ENCODE results near the gene TIGD3. TPM values are rescaled to one million over a fixed set of nuclear protein-coding genes. Genes with fewer than 3 reads are reported as not detected.

TIGD3 gene
- total and polyA plus RNA-seq, 2 of the 8 experiments (the other 6 are each of a cell fraction or from before 2014, with no cell fraction given): 1.1 to 1.3 TPM

GRCh38 chr11:65316227-65317024, 38.1 kb upstream of the TIGD3 start:
- H2BK5ac ChIP-seq (ENCODE audit: low read depth, low read length): peak overlapping the region; percentile 85; the same call in 1 of the 2 replicates
- H2AK5ac ChIP-seq (ENCODE audit: low read depth, low read length): 0 out of 2 replicates have a peak overlapping the region, but pooled peaks have one; percentile 2
- no peak overlapping the region for H3K27ac ChIP-seq (ENCODE audit: low read depth, low read length)
- peak overlapping the region; percentile 18 for H4K91ac ChIP-seq (replicated peaks; ENCODE audit: insufficient read length, low read length)
- H3K36me3 ChIP-seq (ENCODE audit: control insufficient read depth in 2 of 4, insufficient read depth in 4 of 4, low read length in 3 of 4): peaks cover 0 to 8% (median under 1%) of the 10 kb centered on the region in 4 experiments; a peak in 5 of 8 replicates
- H2BK12ac ChIP-seq (ENCODE audit: low read depth, low read length): peak overlapping the region; percentile 86; the same call in 1 of the 2 replicates
- H3K4me2 ChIP-seq (ENCODE audit: insufficient read depth in 1 of 2, low read depth in 2 of 2, low read length in 2 of 2): peak overlapping the region; percentile 78 to 79
- H3K79me1 ChIP-seq (ENCODE audit: low read depth, low read length): peaks cover 7% of the 10 kb centered on the region; the same call in 1 of the 2 replicates
- peaks cover 0 to 13% (median 10%) of the 10 kb centered on the region in 4 experiments; a peak in 6 of 7 replicates for H3K4me1 ChIP-seq (replicated peaks in 1 of 4; ENCODE audit: control insufficient read depth in 3 of 4, insufficient read depth in 4 of 4, low read length in 3 of 4)
- whole genome bisulfite sequencing, 2 experiments (ENCODE audit: extremely low coverage in 1 of 2, insufficient coverage in 1 of 2, insufficient read length in 1 of 2, insufficient replicate concordance in 2 of 2, low coverage in 1 of 2, low lambda C conversion rate in 2 of 2, missing lambda C conversion rate in 1 of 2): 56% methylated on average over 20 of the region's 20 CpGs; no CpG with 5 or more reads in 1 of the 2 experiments
- H3K18ac ChIP-seq (ENCODE audit: extremely low read depth, low read length): peak overlapping the region; percentile 51
- H3K23ac ChIP-seq (ENCODE audit: insufficient read length): no peak overlapping the region
- H3K9me3 ChIP-seq (ENCODE audit: insufficient read depth in 2 of 2, low read depth in 1 of 2, low read length in 1 of 2): no peaks in the 10 kb centered on the region
- H4K20me1 ChIP-seq (replicated peaks in 1 of 2; ENCODE audit: control insufficient read depth in 1 of 2, insufficient read depth in 2 of 2, low read length in 2 of 2): peaks cover 4 to 12% of the 10 kb centered on the region in 2 experiments
- H3K4ac ChIP-seq (replicated peaks; ENCODE audit: insufficient read length, low read depth, low read length): peak overlapping the region; percentile 17
- H3K4me3 ChIP-seq (ENCODE audit: extremely low read depth in 1 of 4, insufficient read depth in 2 of 4, low read depth in 3 of 4, low read length in 4 of 4): peak overlapping the region in 3 of 4 experiments; percentile 66 to 84 (median 69); a peak in 6 of 8 replicates
- no peak for TF ChIP-seq E2F6 (IDR thresholded peaks at IDR 0.05)
- peak; percentile 25; the same call in 1 of the 2 replicates for TF ChIP-seq MAX (IDR thresholded peaks at IDR 0.05)
- 0 out of 2 replicates have a peak, but pooled peaks have one; percentile 51 for TF ChIP-seq ATF2 (IDR thresholded peaks at IDR 0.05; ENCODE audit: low read length)
- H2BK15ac ChIP-seq (ENCODE audit: low read length): peak overlapping the region; percentile 72; the same call in 1 of the 2 replicates
- H4K8ac ChIP-seq (ENCODE audit: extremely low read depth, insufficient read depth, low read length): no peak overlapping the region
- peak overlapping the region; percentile 97; the same call in 1 of the 2 replicates for H2BK20ac ChIP-seq (ENCODE audit: low read length)
- H2BK120ac ChIP-seq (replicated peaks; ENCODE audit: low read depth, low read length): peak overlapping the region; percentile 2
- peaks cover 0 to 16% of the 10 kb centered on the region in 2 experiments; a peak in 2 of 4 replicates for H3K79me2 ChIP-seq (ENCODE audit: control insufficient read depth in 1 of 2, insufficient read depth in 2 of 2, low read length in 2 of 2)
- CTCF ChIA-PET (ENCODE audit: partially characterized antibody): interaction anchor here (0.6 to 52.8 kb wide), 30 partner anchors 9 to 324 kb away, joined by 3 to 1179 read pairs (median 4); partner anchors contain the start of gene DPF2
- H4K5ac ChIP-seq (ENCODE audit: insufficient read length, low read depth, low read length): no peak overlapping the region
- POLR2A ChIA-PET (ENCODE audit: partially characterized antibody): interaction anchor here (0.6 to 14.1 kb wide), 17 partner anchors 13 to 199 kb away, joined by 3 to 208 read pairs (median 4); partner anchors contain the start of genes CAPN1, DPF2, POLA2 and TIGD3
- H2AFZ ChIP-seq (ENCODE audit: low read length): no peak overlapping the region
- DNase-seq (ENCODE audit: low read depth in 1 of 2, low spot score in 2 of 2): no peak
- peaks cover 7% of the 10 kb centered on the region; the same call in 1 of the 2 replicates for H3K23me2 ChIP-seq (ENCODE audit: low read depth, low read length)
- no peak overlapping the region for H3K9ac ChIP-seq (replicated peaks in 1 of 4; ENCODE audit: extremely low read depth in 1 of 4, low read depth in 3 of 4, low read length in 3 of 4)
- H3K14ac ChIP-seq (ENCODE audit: insufficient read length): no peak overlapping the region
- H3K27me3 ChIP-seq (replicated peaks in 1 of 4; ENCODE audit: control insufficient read depth in 3 of 4, extremely low read depth in 1 of 4, insufficient read depth in 3 of 4, low read length in 3 of 4): peaks cover 0 to 15% (median 9%) of the 10 kb centered on the region in 4 experiments; a peak in 5 of 7 replicates
- FAIRE-seq: no peak
- H3K56ac ChIP-seq (replicated peaks; ENCODE audit: insufficient read length, low read depth, low read length): no peak overlapping the region

Measured in H1 (cell line).